Right lobe of liver (tissue), 6 donors: ENCODE results near the gene PTOV1. TPM values are rescaled to one million over a fixed set of nuclear protein-coding genes. Genes with fewer than 3 reads are reported as not detected.

Experiments
- ATAC-seq, 4 donors: fragments of 200-7000 bp; cut with Tn5 transposase; one replicate each; pipeline ENCODE4 v1.9.1; 2020; ENCODE audit warnings: mild to moderate bottlenecking in 4 of 4, moderate library complexity in 4 of 4
- DNase-seq, 3 donors: peaks; one replicate each; pipeline ENCODE4 v3.0.0-alpha.2; 2020
- H3K27ac ChIP-seq, 3 donors: fragments of 200-600 bp; one replicate each; pipeline ENCODE4 v1.8.0; 2022
- H3K27me3 ChIP-seq, 2 donors: fragments of 200-600 bp; one replicate each; pipeline ENCODE4 v1.8.0; 2022
- H3K36me3 ChIP-seq, 4 donors: fragments of 200-600 bp; sonication (generic) in 1 of 4; one replicate each; pipeline versions ENCODE4 v1.5.1 to v1.8.0; 2017 to 2022; ENCODE audit warnings: control low read depth in 1 of 4
- H3K4me1 ChIP-seq, 4 donors: fragments of 200-600 bp; sonication (generic) in 1 of 4; one replicate each; pipeline versions ENCODE4 v1.5.1 to v1.8.0; 2017 to 2022; ENCODE audit warnings: control low read depth in 1 of 4
- H3K4me3 ChIP-seq, 3 donors: fragments of 200-600 bp; one replicate each; pipeline ENCODE4 v1.8.0; 2022
- H3K9me3 ChIP-seq, 4 donors: fragments of 200-600 bp; sonication (generic) in 1 of 4; one replicate each; pipeline versions ENCODE4 v1.5.1 to v1.8.0; 2017 to 2022; ENCODE audit warnings: control low read depth in 1 of 4
- POLR2A ChIP-seq: fragments of 450-650 bp; IDR thresholded peaks from one replicate; pipeline ENCODE4 v1.6.1; 2017; ENCODE audit warnings: antibody characterized with exemption, mild to moderate bottlenecking
- WGBS: methylation state at CpG from one replicate; pipeline ENCODE4 v1.1.6; 2018; ENCODE audit warnings: low coverage, low lambda C conversion rate; ENCODE audit not compliant: insufficient coverage; ENCODE audit errors: missing lambda C conversion rate; 5-methylcytosine and 5-hydroxymethylcytosine counted together
- intact Hi-C, 2 donors: fragments of 100-400 bp; cut with DNase I; formaldehyde crosslinking; loops; one replicate each; pipeline versions ENCODE4 v1.11.2 to v1.14.1; 2022
- total RNA-seq, 6 experiments: library from RNA; depleted of rRNA in 2 of 6; stranded (reverse); fragments of >200 nt in 2 of 6; fragmentation: NEBNext Ultra II Directional in 3 of 6; extraction: Animal tissue kit (Norgen Biotek cat#: 25700) in 3 of 6; gene quantifications; one replicate each; pipeline versions ENCODE4 v1.1.0 to v1.2.4, GENCODE V29; 2016 to 2023
- TF ChIP-seq, protein P1 (sequence below), 4 donors: fragments of 200-600 bp in 3 of 4; fragments of 450-650 bp in 1 of 4; IDR thresholded peaks; one replicate each; pipeline versions ENCODE4 v1.5.1 to v1.8.0; 2016 to 2022; ENCODE audit warnings: antibody characterized with exemption in 4 of 4, mild to moderate bottlenecking in 2 of 4
- donor health status: DM: no; HTN: yes; CAD: no.
- donor health status: DM: no; HTN: no; CAD: no.
- donor health status: DM: no; HTN: no; CAD: no.
- donor health status: DM: no; HTN: yes; CAD: no.
- donor health status: DM: no; HTN: yes; CAD: no.

The PTOV1 gene
- total RNA-seq, 6 experiments from 2014 or later: 44.4 to 93.0 (median 69.6) TPM

DNA sequence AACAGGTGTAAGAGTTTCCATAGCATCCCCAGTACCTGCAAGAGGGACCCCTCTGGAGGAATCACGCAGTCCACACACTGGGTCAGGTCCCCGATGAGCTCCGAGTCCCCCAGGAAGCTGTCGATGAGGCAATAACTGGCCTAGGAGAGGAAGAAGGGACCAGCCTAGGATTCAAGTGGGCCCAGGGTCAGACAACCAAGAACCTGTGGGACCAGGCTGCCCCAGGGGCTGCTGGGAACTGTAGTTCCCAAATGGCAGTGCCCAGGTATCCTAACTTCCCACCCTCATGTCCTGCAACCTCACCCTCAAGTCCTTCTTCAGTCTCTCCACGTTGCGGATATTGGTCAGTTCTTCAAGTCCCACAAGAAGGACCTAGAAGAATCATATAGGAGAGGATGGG, 39.6 kb upstream of the PTOV1 start:
- DNase-seq: no peak
- ATAC-seq: no peak
- H3K4me1 ChIP-seq: peaks cover 0 to 18% (median 3%) of the 10 kb centered on the region in 4 donors
- no peak overlapping the region for H3K4me3 ChIP-seq
- WGBS: no CpG with 5 or more reads among the region's 6 CpGs
- H3K27me3 ChIP-seq: no peaks in the 10 kb centered on the region
- intact Hi-C loops: no loop called here
- no peaks in the 10 kb centered on the region for H3K36me3 ChIP-seq
- no peak overlapping the region for H3K27ac ChIP-seq
- H3K9me3 ChIP-seq: no peaks in the 10 kb centered on the region
- no peak for TF ChIP-seq POLR2A
- TF ChIP-seq, protein P1, sequence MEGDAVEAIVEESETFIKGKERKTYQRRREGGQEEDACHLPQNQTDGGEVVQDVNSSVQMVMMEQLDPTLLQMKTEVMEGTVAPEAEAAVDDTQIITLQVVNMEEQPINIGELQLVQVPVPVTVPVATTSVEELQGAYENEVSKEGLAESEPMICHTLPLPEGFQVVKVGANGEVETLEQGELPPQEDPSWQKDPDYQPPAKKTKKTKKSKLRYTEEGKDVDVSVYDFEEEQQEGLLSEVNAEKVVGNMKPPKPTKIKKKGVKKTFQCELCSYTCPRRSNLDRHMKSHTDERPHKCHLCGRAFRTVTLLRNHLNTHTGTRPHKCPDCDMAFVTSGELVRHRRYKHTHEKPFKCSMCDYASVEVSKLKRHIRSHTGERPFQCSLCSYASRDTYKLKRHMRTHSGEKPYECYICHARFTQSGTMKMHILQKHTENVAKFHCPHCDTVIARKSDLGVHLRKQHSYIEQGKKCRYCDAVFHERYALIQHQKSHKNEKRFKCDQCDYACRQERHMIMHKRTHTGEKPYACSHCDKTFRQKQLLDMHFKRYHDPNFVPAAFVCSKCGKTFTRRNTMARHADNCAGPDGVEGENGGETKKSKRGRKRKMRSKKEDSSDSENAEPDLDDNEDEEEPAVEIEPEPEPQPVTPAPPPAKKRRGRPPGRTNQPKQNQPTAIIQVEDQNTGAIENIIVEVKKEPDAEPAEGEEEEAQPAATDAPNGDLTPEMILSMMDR (IDR thresholded peaks at IDR 0.05): no peak

DNA sequence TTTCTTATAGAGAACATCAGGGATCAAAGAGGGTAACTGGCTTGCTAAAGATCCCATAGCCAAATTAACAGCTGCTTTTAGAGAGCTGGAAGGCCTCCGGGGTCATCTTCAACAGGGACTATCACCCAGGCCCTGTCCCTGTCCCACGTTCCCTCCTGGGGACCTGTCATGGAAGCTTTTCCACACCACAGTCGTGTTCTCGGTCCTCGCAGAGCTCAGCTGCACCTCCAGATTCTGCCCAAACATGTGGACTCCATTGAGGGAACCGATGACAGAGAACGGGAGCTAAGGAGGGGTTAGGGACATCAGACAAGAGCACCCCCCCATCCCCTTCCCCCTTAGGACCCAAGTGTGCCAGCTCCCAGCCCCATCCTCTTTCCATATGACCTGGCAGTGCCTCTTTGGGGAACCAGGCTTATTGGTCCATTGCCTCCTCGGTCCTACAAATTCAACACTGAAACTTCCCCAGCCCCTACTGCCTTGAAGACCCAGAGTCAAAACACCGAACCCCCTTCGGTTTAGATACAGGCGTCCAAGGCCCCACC, 38.4 kb upstream of the PTOV1 start:
- intact Hi-C loops: no loop called here
- ATAC-seq (no peak), DNase-seq (no peak)
- Histone ChIP-seq H3K4me1 (peaks cover 0 to 18% (median 3%) of the 10 kb centered on the region in 4 donors), H3K27ac (peak overlapping the region; percentile 27 to 66 (median 65)), H3K36me3 (no peaks in the 10 kb centered on the region), H3K4me3 (peak overlapping the region; percentile 51 to 76 (median 56)), H3K9me3 (no peaks in the 10 kb centered on the region), H3K27me3 (no peaks in the 10 kb centered on the region)
- WGBS: 42% methylated on average over 6 of the region's 11 CpGs
- TF ChIP-seq, protein P1 (IDR thresholded peaks at IDR 0.05): no peak
- TF ChIP-seq POLR2A: no peak

DNA sequence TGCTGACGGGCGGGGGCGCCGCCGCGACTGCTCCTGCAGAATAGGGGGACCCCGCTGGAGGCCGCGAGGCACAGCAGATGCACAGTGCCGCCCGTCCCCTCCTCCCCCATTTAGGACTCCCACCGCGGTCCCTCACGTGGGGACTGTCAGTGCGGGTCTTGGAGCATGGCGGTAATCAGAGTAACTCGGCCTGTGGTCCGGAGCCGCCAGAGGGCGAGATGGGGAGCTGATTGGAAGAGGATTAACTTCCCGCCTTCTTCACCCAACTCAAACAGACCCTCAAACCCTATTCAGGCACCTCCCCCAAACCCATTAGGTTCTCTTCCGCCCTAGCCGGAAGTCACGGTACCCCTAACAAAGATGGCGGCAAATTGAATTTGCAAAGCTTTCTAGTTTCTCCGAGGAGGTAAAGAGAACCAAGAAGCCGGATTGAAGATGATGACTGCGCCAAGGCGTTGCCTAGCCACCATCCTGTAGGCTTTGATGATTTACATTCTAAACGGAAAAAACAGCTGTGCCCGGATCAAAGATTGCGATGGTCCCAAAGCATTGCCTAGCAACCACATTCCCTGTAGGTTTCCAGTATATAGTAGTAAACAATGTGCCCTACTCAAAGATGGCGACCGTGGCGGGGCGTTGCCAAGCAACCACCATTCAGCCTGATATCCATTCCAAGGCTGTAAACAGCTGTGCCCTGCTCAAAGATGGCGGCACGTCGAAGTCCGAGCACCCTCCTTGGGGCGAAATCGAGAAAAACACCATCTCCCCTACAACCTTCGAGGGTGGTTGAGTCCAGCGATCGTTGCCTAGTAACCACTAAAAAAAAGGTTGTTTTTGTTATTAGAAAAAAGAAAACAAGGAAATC, 37.7 kb upstream of the PTOV1 start, which contains the start of gene FUZ:
Gene FUZ (minus strand): TSS at position 296 of the 865 bp plus-strand sequence. CDS start 186 bp downstream, at position 110.
- WGBS: 0% methylated on average over 29 of the region's 45 CpGs
- peak; percentile 63 to 72 (median 66) for ATAC-seq
- Histone ChIP-seq H3K9me3 (no peaks in the 10 kb centered on the region), H3K36me3 (no peaks in the 10 kb centered on the region), H3K27me3 (no peaks in the 10 kb centered on the region), H3K4me3 (peak within 1 kb of the TSS; percentile 51 to 76 (median 56)), H3K27ac (peak within 1 kb of the TSS; percentile 27 to 66 (median 65)), H3K4me1 (peaks cover 0 to 18% (median 3%) of the 10 kb centered on the region in 4 donors)
- DNase-seq: peak; percentile 94 to 97 (median 94)
- TF ChIP-seq, protein P1 (IDR thresholded peaks at IDR 0.05): peak in 3 of 4 donors; percentile 16 to 23 (median 18)
- no peak for TF ChIP-seq POLR2A
- intact Hi-C loops: no loop called here

DNA sequence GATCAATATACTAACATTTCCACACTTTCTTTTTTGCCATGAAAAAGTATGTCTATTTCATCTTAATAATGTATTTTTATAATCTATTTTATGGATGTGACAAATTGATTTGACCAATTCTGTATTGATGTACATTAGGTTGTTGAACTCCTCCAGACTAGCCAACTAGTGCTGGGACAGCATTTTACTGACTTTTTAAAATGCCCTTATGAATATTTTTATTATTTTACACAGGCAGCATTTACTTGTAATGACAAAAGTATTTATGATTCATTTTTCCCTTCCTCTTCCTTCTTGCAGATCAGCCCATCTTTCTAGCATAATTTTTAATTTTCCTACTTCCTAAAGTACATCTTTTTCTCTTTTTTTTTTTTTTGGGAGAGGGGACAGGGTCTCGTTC, 36.9 kb upstream of the PTOV1 start:
- WGBS: 75% methylated on average over 1 of the region's 1 CpG
- DNase-seq (no peak), ATAC-seq (no peak)
- TF ChIP-seq POLR2A: no peak
- TF ChIP-seq, protein P1 (IDR thresholded peaks at IDR 0.05): no peak
- no peaks in the 10 kb centered on the region for H3K9me3 ChIP-seq
- peak overlapping the region in 1 of 3 donors; percentile 76 for H3K4me3 ChIP-seq
- intact Hi-C loops: no loop called here
- H3K27ac ChIP-seq: peak overlapping the region in 1 of 3 donors; percentile 65
- peaks cover 0 to 20% (median 3%) of the 10 kb centered on the region in 4 donors for H3K4me1 ChIP-seq
- H3K27me3 ChIP-seq: no peaks in the 10 kb centered on the region
- no peaks in the 10 kb centered on the region for H3K36me3 ChIP-seq
